H1 (cell line): ENCODE measurements around the gene DIPK1C. TPM values are rescaled to one million over a fixed set of nuclear protein-coding genes. Genes with fewer than 3 reads are reported as not detected.

Source experiments
- CTCF ChIA-PET: fragments of 300-600 bp; sonication (Branson Sonifier 250); formaldehyde crosslinking; loops from one replicate; lab custom pipeline; 2021; ENCODE audit not compliant: partially characterized antibody; lab: Charles Lee
- POLR2A ChIA-PET: fragments of 300-600 bp; sonication (Branson Sonifier 250); formaldehyde crosslinking; loops from one replicate; lab custom pipeline; 2021; ENCODE audit warnings: inconsistent platforms; ENCODE audit not compliant: partially characterized antibody; lab: Charles Lee
- DNase-seq, 2 experiments: peaks; one replicate each; pipeline versions ENCODE4 v3.0.0 to v3.0.0-alpha.2; 2010 to 2022; ENCODE audit warnings: low spot score in 2 of 2, low read depth in 1 of 2, mixed read lengths in 1 of 2
- FAIRE-seq: peaks from 2 replicates; lab custom pipeline; 2011; peaks lifted over from hg19 to GRCh38; lab: Jason Lieb, UNC
- H2AFZ ChIP-seq: 2 replicates; pipeline ENCODE4 v1.8.1; 2012; ENCODE audit warnings: low read length, inconsistent platforms
- H2AK5ac ChIP-seq: 2 replicates; pipeline ENCODE4 v1.6.1; 2013; ENCODE audit warnings: low read depth, low read length
- H2BK120ac ChIP-seq: replicated peaks from 2 replicates; pipeline ENCODE3; 2013; ENCODE audit warnings: low read depth, low read length, inconsistent platforms
- H2BK12ac ChIP-seq: 2 replicates; pipeline ENCODE4 v1.6.1; 2013; ENCODE audit warnings: low read depth, low read length
- H2BK15ac ChIP-seq: 2 replicates; pipeline ENCODE4 v1.6.1; 2013; ENCODE audit warnings: low read length
- H2BK20ac ChIP-seq: 2 replicates; pipeline ENCODE4 v1.6.1; 2013; ENCODE audit warnings: low read length
- H2BK5ac ChIP-seq: 2 replicates; pipeline ENCODE4 v1.6.1; 2013; ENCODE audit warnings: low read depth, low read length
- H3K14ac ChIP-seq: 2 replicates; pipeline ENCODE4 v1.6.1; 2013; ENCODE audit warnings: inconsistent platforms; ENCODE audit not compliant: insufficient read length
- H3K18ac ChIP-seq: 2 replicates; pipeline ENCODE4 v1.6.1; 2013; ENCODE audit warnings: low read length; ENCODE audit errors: extremely low read depth
- H3K23ac ChIP-seq: 2 replicates; pipeline ENCODE4 v1.6.1; 2013; ENCODE audit warnings: inconsistent platforms; ENCODE audit not compliant: insufficient read length
- H3K23me2 ChIP-seq: 2 replicates; pipeline ENCODE4 v1.6.1; 2013; ENCODE audit warnings: low read depth, low read length
- H3K27ac ChIP-seq: 2 replicates; pipeline ENCODE4 v1.6.1; 2011; ENCODE audit warnings: low read depth, low read length, inconsistent platforms
- H3K27me3 ChIP-seq, 4 experiments: replicated peaks in 1 of 4; 1 replicate in 1 of 4; 2 replicates in 3 of 4; pipeline versions ENCODE4 v1.6.1 to v1.8.1; 2011 to 2013; ENCODE audit warnings: low read length in 3 of 4, mild to moderate bottlenecking in 3 of 4, inconsistent platforms in 2 of 4, mixed read lengths in 2 of 4, moderate library complexity in 1 of 4; ENCODE audit not compliant: control insufficient read depth in 3 of 4, insufficient read depth in 3 of 4; ENCODE audit errors: extremely low read depth in 1 of 4
- H3K36me3 ChIP-seq, 4 experiments: 2 replicates each; pipeline versions ENCODE4 v1.6.1 to v1.8.1; 2011 to 2013; ENCODE audit warnings: mild to moderate bottlenecking in 4 of 4, low read length in 3 of 4, moderate library complexity in 2 of 4, control low read depth in 1 of 4, inconsistent platforms in 1 of 4; ENCODE audit not compliant: insufficient read depth in 4 of 4, control insufficient read depth in 2 of 4
- H3K4ac ChIP-seq: replicated peaks from 2 replicates; pipeline ENCODE3; 2013; ENCODE audit warnings: low read length, low read depth, mixed read lengths, inconsistent platforms; ENCODE audit not compliant: insufficient read length
- H3K4me1 ChIP-seq, 4 experiments: replicated peaks in 1 of 4; 1 replicate in 1 of 4; 2 replicates in 3 of 4; pipeline versions ENCODE4 v1.6.1 to v1.8.1; 2011 to 2013; ENCODE audit warnings: low read length in 3 of 4, inconsistent platforms in 2 of 4, mixed read lengths in 1 of 4; ENCODE audit not compliant: insufficient read depth in 4 of 4, control insufficient read depth in 3 of 4
- H3K4me2 ChIP-seq, 2 experiments: 2 replicates each; pipeline versions ENCODE4 v1.6.1 to v1.8.1; 2011 to 2013; ENCODE audit warnings: low read depth in 2 of 2, low read length in 2 of 2, control low read depth in 1 of 2, inconsistent platforms in 1 of 2, mild to moderate bottlenecking in 1 of 2; ENCODE audit not compliant: insufficient read depth in 1 of 2
- H3K4me3 ChIP-seq, 4 experiments: fragments of 200-600, 300-600 bp in 1 of 4; sonication (generic), shearing (Covaris generic), sonication (Bioruptor Twin) in 1 of 4; 2 replicates each; pipeline versions ENCODE4 v1.5.1 to v1.8.1; 2011 to 2016; ENCODE audit warnings: low read length in 4 of 4, low read depth in 3 of 4, control low read depth in 2 of 4, inconsistent platforms in 2 of 4, mild to moderate bottlenecking in 2 of 4, mixed read lengths in 1 of 4, moderate library complexity in 1 of 4; ENCODE audit not compliant: insufficient read depth in 2 of 4; ENCODE audit errors: extremely low read depth in 1 of 4
- H3K56ac ChIP-seq: replicated peaks from 2 replicates; pipeline ENCODE3; 2013; ENCODE audit warnings: low read depth, mild to moderate bottlenecking, mixed read lengths, low read length, inconsistent platforms; ENCODE audit not compliant: insufficient read length
- H3K79me1 ChIP-seq: 2 replicates; pipeline ENCODE4 v1.6.1; 2013; ENCODE audit warnings: low read depth, low read length, control low read depth
- H3K79me2 ChIP-seq, 2 experiments: 2 replicates each; pipeline versions ENCODE4 v1.6.1 to v1.8.1; 2012 to 2013; ENCODE audit warnings: low read length in 2 of 2, mild to moderate bottlenecking in 2 of 2, inconsistent platforms in 1 of 2; ENCODE audit not compliant: insufficient read depth in 2 of 2, control insufficient read depth in 1 of 2
- H3K9ac ChIP-seq, 4 experiments: replicated peaks in 1 of 4; 1 replicate in 1 of 4; 2 replicates in 3 of 4; pipeline versions ENCODE4 v1.6.1 to v1.8.1; 2011 to 2013; ENCODE audit warnings: low read depth in 3 of 4, low read length in 3 of 4, control low read depth in 2 of 4, mild to moderate bottlenecking in 2 of 4, moderate library complexity in 2 of 4, inconsistent platforms in 1 of 4; ENCODE audit errors: extremely low read depth in 1 of 4
- H3K9me3 ChIP-seq, 2 experiments: 2 replicates each; pipeline versions ENCODE4 v1.6.1 to v1.8.1; 2012 to 2013; ENCODE audit warnings: mild to moderate bottlenecking in 2 of 2, moderate library complexity in 2 of 2, control low read depth in 1 of 2, inconsistent platforms in 1 of 2, low read depth in 1 of 2, low read length in 1 of 2, mixed read lengths in 1 of 2; ENCODE audit not compliant: insufficient read depth in 2 of 2
- H4K20me1 ChIP-seq, 2 experiments: replicated peaks in 1 of 2; 2 replicates each; pipeline versions ENCODE3 to v1.8.1; 2011 to 2013; ENCODE audit warnings: inconsistent platforms in 2 of 2, low read length in 2 of 2, mild to moderate bottlenecking in 1 of 2; ENCODE audit not compliant: insufficient read depth in 2 of 2, control insufficient read depth in 1 of 2
- H4K5ac ChIP-seq: 2 replicates; pipeline ENCODE4 v1.6.1; 2013; ENCODE audit warnings: low read length, low read depth, mixed read lengths, inconsistent platforms; ENCODE audit not compliant: insufficient read length
- H4K8ac ChIP-seq: 2 replicates; pipeline ENCODE4 v1.8.0; 2013; ENCODE audit warnings: mild to moderate bottlenecking, moderate library complexity, low read length, inconsistent platforms; ENCODE audit not compliant: insufficient read depth; ENCODE audit errors: extremely low read depth
- H4K91ac ChIP-seq: replicated peaks from 2 replicates; pipeline ENCODE3; 2013; ENCODE audit warnings: low read length, mixed read lengths, inconsistent platforms; ENCODE audit not compliant: insufficient read length
- BCL11A ChIP-seq, 2 experiments: IDR thresholded peaks; one replicate each; pipeline ENCODE4 v1.6.1; 2011; ENCODE audit warnings: low read depth in 2 of 2, low read length in 2 of 2, mild to moderate bottlenecking in 2 of 2
- CBX8 ChIP-seq: fragments of 300-800, 300-1000 bp; sonication (generic); IDR thresholded peaks from 2 replicates; pipeline ENCODE4 v1.7.1; 2016; ENCODE audit warnings: low read depth, low read length, borderline replicate concordance
- GABPA ChIP-seq: IDR thresholded peaks from 2 replicates; pipeline ENCODE4 v1.6.1; 2011; ENCODE audit warnings: mild to moderate bottlenecking, low read length, moderate library complexity, borderline replicate concordance; ENCODE audit not compliant: insufficient read depth
- POLR2AphosphoS5 ChIP-seq: IDR thresholded peaks from 2 replicates; pipeline ENCODE4 v1.6.1; 2011; ENCODE audit warnings: low read depth, low read length
- RNF2 ChIP-seq: fragments of 200-900, 300-1000 bp; sonication (generic); IDR thresholded peaks from 2 replicates; pipeline ENCODE4 v1.7.1; 2016; ENCODE audit warnings: borderline replicate concordance, low read depth, mild to moderate bottlenecking, antibody characterized with exemption, low read length; ENCODE audit not compliant: poor library complexity, severe bottlenecking; ENCODE audit errors: missing control alignments
- SP2 ChIP-seq: IDR thresholded peaks from 2 replicates; pipeline ENCODE4 v1.6.1; 2012; ENCODE audit warnings: mild to moderate bottlenecking, low read length, inconsistent platforms
- TCF12 ChIP-seq: IDR thresholded peaks from 2 replicates; pipeline ENCODE4 v1.6.1; 2011; ENCODE audit warnings: low read depth, mild to moderate bottlenecking, low read length
- TEAD4 ChIP-seq: IDR thresholded peaks from 2 replicates; pipeline ENCODE4 v1.6.1; 2012; ENCODE audit warnings: low read depth, low read length, inconsistent platforms, mixed read lengths
- WGBS, 2 experiments: shearing (Covaris generic) in 1 of 2; methylation state at CpG; one replicate each; pipeline versions ENCODE4 v1.1.6 to v1.1.7; 2013 to 2015; ENCODE audit warnings: low lambda C conversion rate in 2 of 2, mixed read lengths in 2 of 2, inconsistent platforms in 1 of 2, low coverage in 1 of 2, missing lambda C conversion rate in 1 of 2; ENCODE audit not compliant: insufficient replicate concordance in 2 of 2, insufficient coverage in 1 of 2, insufficient read length in 1 of 2; ENCODE audit errors: extremely low coverage in 1 of 2, missing lambda C conversion rate in 1 of 2; 5-methylcytosine and 5-hydroxymethylcytosine counted together
- polyA plus RNA-seq, 7 experiments: library from polyadenylated mRNA; depleted of rRNA in 3 of 7; stranded (reverse) in 5 of 7; unstranded in 2 of 7; fragments of >200 nt in 5 of 7; fragments of 200-250 nt in 2 of 7; gene quantifications; 1 replicate in 5 of 7; 2 replicates in 1 of 7; 4 replicates in 1 of 7; pipeline versions ENCODE4 v1.2.1 to v1.2.3, GENCODE V29; 2011 to 2013; ENCODE audit warnings: missing spikeins in 2 of 7, mixed read lengths in 2 of 7
- total RNA-seq: library from RNA; stranded (reverse); fragmentation: NEBNext Ultra II Directional; extraction: Animal tissue kit (Norgen Biotek cat#: 25700); gene quantifications from 2 replicates; pipeline ENCODE4 v1.2.1, GENCODE V29; 2021

The DIPK1C gene
- total and polyA plus RNA-seq, 2 of the 8 experiments (the other 6 are each of a cell fraction or from before 2014, with no cell fraction given): 0.08 TPM; not detected in 1

GRCh38 chr18:74497778-74498177, 40.7 kb upstream of the DIPK1C start:
- Histone ChIP-seq H2BK5ac (no peak overlapping the region), H2BK20ac (no peak overlapping the region), H3K9me3 (no peaks in the 10 kb centered on the region), H3K9ac (no peak overlapping the region), H3K36me3 (peaks cover 7 to 23% (median 16%) of the 10 kb centered on the region in 4 experiments), H3K27me3 (no peaks in the 10 kb centered on the region), H3K23me2 (peaks cover 2% of the 10 kb centered on the region; the same call in 1 of the 2 replicates), H2BK15ac (no peak overlapping the region), H4K8ac (no peak overlapping the region), H2AK5ac (no peak overlapping the region), H3K4me1 (peaks cover 2 to 16% (median 5%) of the 10 kb centered on the region in 4 experiments; a peak in 5 of 7 replicates), H2AFZ (no peak overlapping the region), H3K4ac (no peak overlapping the region), H3K4me2 (peak overlapping the region; percentile 70 to 95; a peak in 2 of 4 replicates), H2BK12ac (no peak overlapping the region), H3K79me1 (peaks cover 9% of the 10 kb centered on the region; the same call in 1 of the 2 replicates), H3K23ac (no peak overlapping the region), H4K91ac (no peak overlapping the region), H3K14ac (no peak overlapping the region), H4K20me1 (peaks cover 2 to 9% of the 10 kb centered on the region in 2 experiments), H3K4me3 (peak overlapping the region in 1 of 4 experiments; percentile 89; a peak in 1 of 8 replicates), H2BK120ac (no peak overlapping the region), H3K27ac (no peak overlapping the region), H3K56ac (no peak overlapping the region), H4K5ac (no peak overlapping the region), H3K79me2 (peaks cover 19 to 36% of the 10 kb centered on the region in 2 experiments), H3K18ac (no peak overlapping the region)
- no peak for FAIRE-seq
- CTCF ChIA-PET: interaction anchor here (0.6 to 1.4 kb wide), 4 partner anchors 8 to 300 kb away, joined by 3 to 4 read pairs (median 3); partner anchors contain the start of gene CNDP1
- TF ChIP-seq TCF12: no peak
- TF ChIP-seq SP2: no peak
- no peak for TF ChIP-seq TEAD4
- no peak for TF ChIP-seq BCL11A (IDR thresholded peaks at IDR 0.05; ENCODE audit: low read depth in 2 of 2, low read length in 2 of 2)
- no peak for TF ChIP-seq POLR2AphosphoS5
- TF ChIP-seq RNF2: no peak
- TF ChIP-seq GABPA: no peak
- TF ChIP-seq CBX8: no peak
- POLR2A ChIA-PET: interaction anchor here (0.9 to 2.5 kb wide), 7 partner anchors 11 to 38 kb away, joined by 3 to 10 read pairs (median 6); no protein-coding TSS in a partner anchor
- no peak for DNase-seq
- 94% methylated on average over 3 of the region's 3 CpGs; no CpG with 5 or more reads in 1 of the 2 experiments for WGBS, 2 experiments
